ENCODE data around the gene NPFFR1.

Gene NPFFR1

GRCh38 chr10:70212879-70213278, 70.9 kb downstream of the NPFFR1 start:
- no peak for DNase-seq

- no peak for DNase-seq
These were observed 71.5 kb downstream of the NPFFR1 start for GRCh38 chr10:70212277-70212676.

GRCh38 chr10:70206762-70207161, 77.0 kb downstream of the NPFFR1 start:
- DNase-seq, result no peak

GRCh38 chr10:70201105-70201504, 82.7 kb downstream of the NPFFR1 start:
- no peak for DNase-seq

- DNase-seq, result no peak
These were observed 84.9 kb downstream of the NPFFR1 start for GRCh38 chr10:70198696-70199466.

All from cerebellar nuclear complex (tissue), 1 donor.